H9 (cell line): Measurements from ENCODE around the gene GCNA. TPM values are rescaled to one million over a fixed set of nuclear protein-coding genes. Genes with fewer than 3 reads are reported as not detected.

ENCODE experiments used
- DNase-seq: peaks from one replicate; pipeline ENCODE4 v3.0.0-alpha.2; 2017
- H2AFZ ChIP-seq: one replicate; pipeline ENCODE4 v1.6.1; 2013; ENCODE audit warnings: mild to moderate bottlenecking, low read length, control low read depth, moderate library complexity
- H2AK5ac ChIP-seq: 2 replicates; pipeline ENCODE4 v1.6.1; 2013; ENCODE audit warnings: low read length, control low read depth, mixed read lengths; ENCODE audit not compliant: insufficient read length
- H2BK120ac ChIP-seq: one replicate; pipeline ENCODE4 v1.6.1; 2013; ENCODE audit warnings: low read depth, mild to moderate bottlenecking, low read length, control low read depth, inconsistent platforms; ENCODE audit not compliant: poor library complexity, severe bottlenecking
- H2BK12ac ChIP-seq: 2 replicates; pipeline ENCODE4 v1.6.1; 2013; ENCODE audit warnings: low read length, control low read depth, mixed read lengths, low read depth; ENCODE audit not compliant: insufficient read length
- H2BK15ac ChIP-seq: 2 replicates; pipeline ENCODE4 v1.6.1; 2013; ENCODE audit warnings: low read depth, low read length, control low read depth
- H2BK20ac ChIP-seq: one replicate; pipeline ENCODE4 v1.6.1; 2013; ENCODE audit warnings: low read depth, mild to moderate bottlenecking, low read length, control low read depth, inconsistent platforms; ENCODE audit not compliant: poor library complexity, severe bottlenecking
- H2BK5ac ChIP-seq: 2 replicates; pipeline ENCODE4 v1.6.1; 2013; ENCODE audit warnings: low read length, control low read depth, mixed read lengths; ENCODE audit not compliant: insufficient read length
- H3K14ac ChIP-seq: 2 replicates; pipeline ENCODE4 v1.6.1; 2013; ENCODE audit warnings: low read length, control low read depth; ENCODE audit not compliant: insufficient read depth
- H3K18ac ChIP-seq: 2 replicates; pipeline ENCODE4 v1.6.1; 2013; ENCODE audit warnings: low read depth, mild to moderate bottlenecking, mixed read lengths, low read length, control low read depth; ENCODE audit not compliant: insufficient read length
- H3K23ac ChIP-seq: 2 replicates; pipeline ENCODE4 v1.6.1; 2013; ENCODE audit warnings: low read length, control low read depth, mixed read lengths, low read depth; ENCODE audit not compliant: insufficient read length
- H3K23me2 ChIP-seq: 2 replicates; pipeline ENCODE4 v1.6.1; 2013; ENCODE audit warnings: low read depth, mild to moderate bottlenecking, mixed read lengths, low read length, control low read depth; ENCODE audit not compliant: insufficient read length, poor library complexity, severe bottlenecking
- H3K27ac ChIP-seq: 2 replicates; pipeline ENCODE4 v1.5.1; 2013; ENCODE audit warnings: low read length, control low read depth, mixed read lengths, low read depth; ENCODE audit not compliant: insufficient read length
- H3K27me3 ChIP-seq: 2 replicates; pipeline ENCODE4 v1.6.1; 2013; ENCODE audit warnings: low read length, control low read depth, inconsistent platforms; ENCODE audit not compliant: insufficient read depth
- H3K4ac ChIP-seq: 2 replicates; pipeline ENCODE4 v1.6.1; 2013; ENCODE audit warnings: low read depth, mild to moderate bottlenecking, control low read depth, inconsistent platforms, low read length, moderate library complexity
- H3K4me1 ChIP-seq: 2 replicates; pipeline ENCODE4 v1.6.1; 2013; ENCODE audit warnings: low read length, control low read depth, inconsistent platforms; ENCODE audit not compliant: insufficient read depth
- H3K4me2 ChIP-seq: 2 replicates; pipeline ENCODE4 v1.6.1; 2013; ENCODE audit warnings: low read length, control low read depth, mixed read lengths; ENCODE audit not compliant: insufficient read length, insufficient read depth
- H3K56ac ChIP-seq: 2 replicates; pipeline ENCODE4 v1.6.1; 2013; ENCODE audit warnings: low read depth, mild to moderate bottlenecking, mixed read lengths, low read length, control low read depth; ENCODE audit not compliant: insufficient read length
- H3K79me1 ChIP-seq: 2 replicates; pipeline ENCODE4 v1.6.1; 2013; ENCODE audit warnings: low read depth, mild to moderate bottlenecking, moderate library complexity, low read length, control low read depth, inconsistent platforms; ENCODE audit not compliant: insufficient read depth, poor library complexity, severe bottlenecking
- H3K79me2 ChIP-seq: 2 replicates; pipeline ENCODE4 v1.6.1; 2013; ENCODE audit warnings: low read length, control low read depth, inconsistent platforms; ENCODE audit not compliant: insufficient read depth
- H3K9ac ChIP-seq: 2 replicates; pipeline ENCODE4 v1.6.1; 2013; ENCODE audit warnings: low read length, control low read depth, mixed read lengths; ENCODE audit not compliant: insufficient read length; ENCODE audit errors: extremely low read depth
- H3K9me3 ChIP-seq: one replicate; pipeline ENCODE4 v1.6.1; 2013; ENCODE audit warnings: low read depth, low read length, inconsistent platforms; ENCODE audit not compliant: control insufficient read depth
- H3T11ph ChIP-seq: one replicate; pipeline ENCODE4 v1.6.1; 2013; ENCODE audit warnings: mild to moderate bottlenecking, low read length, control low read depth, inconsistent platforms
- H4K20me1 ChIP-seq: one replicate; pipeline ENCODE4 v1.6.1; 2013; ENCODE audit not compliant: control insufficient read depth, insufficient read length, insufficient read depth
- H4K5ac ChIP-seq: 2 replicates; pipeline ENCODE4 v1.6.1; 2013; ENCODE audit warnings: low read depth, mild to moderate bottlenecking, mixed read lengths, low read length, control low read depth; ENCODE audit not compliant: insufficient read length
- H4K8ac ChIP-seq: replicated peaks from 2 replicates; pipeline ENCODE4 v1.6.1; 2013; ENCODE audit warnings: low read length, control low read depth, mixed read lengths, low read depth; ENCODE audit not compliant: insufficient read length
- H4K91ac ChIP-seq: 2 replicates; pipeline ENCODE4 v1.6.1; 2013; ENCODE audit warnings: low read depth, mild to moderate bottlenecking, moderate library complexity, mixed read lengths, low read length, control low read depth; ENCODE audit not compliant: insufficient read length
- H3K27ac Mint-ChIP-seq, 3 experiments: 2 replicates in 2 of 3; 3 replicates in 1 of 3; pipeline ENCODE4 v1.8.0; 2020 to 2021; ENCODE audit warnings: mixed read lengths in 3 of 3, mild to moderate bottlenecking in 1 of 3, moderate library complexity in 1 of 3
- H3K27me3 Mint-ChIP-seq: 2 replicates; pipeline ENCODE4 v1.8.0; 2021; ENCODE audit warnings: low read depth, mild to moderate bottlenecking, moderate library complexity, mixed read lengths
- H3K36me3 Mint-ChIP-seq, 3 experiments: 2 replicates in 2 of 3; 3 replicates in 1 of 3; pipeline ENCODE4 v1.8.0; 2020 to 2021; ENCODE audit warnings: low read depth in 3 of 3, mixed read lengths in 3 of 3; ENCODE audit not compliant: insufficient read depth in 1 of 3
- H3K4me1 Mint-ChIP-seq, 2 experiments: 2 replicates each; pipeline ENCODE4 v1.8.0; 2020; ENCODE audit warnings: mixed read lengths in 2 of 2
- H3K4me3 Mint-ChIP-seq, 2 experiments: 2 replicates in 1 of 2; 3 replicates in 1 of 2; pipeline ENCODE4 v1.8.0; 2020 to 2021; ENCODE audit warnings: mild to moderate bottlenecking in 2 of 2, mixed read lengths in 2 of 2, moderate library complexity in 1 of 2
- H3K9me3 Mint-ChIP-seq, 2 experiments: 2 replicates in 1 of 2; 3 replicates in 1 of 2; pipeline ENCODE4 v1.8.0; 2020; ENCODE audit warnings: mild to moderate bottlenecking in 2 of 2, mixed read lengths in 2 of 2, moderate library complexity in 1 of 2
- WGBS: extraction: QIAGEN DNeasy Blood & Tissue Kit; methylation state at CpG from one replicate; pipeline ENCODE4 v1.1.7; 2013; ENCODE audit warnings: missing lambda C conversion rate, low lambda C conversion rate, mixed read lengths; ENCODE audit not compliant: insufficient read length; ENCODE audit errors: extremely low coverage; 5-methylcytosine and 5-hydroxymethylcytosine counted together
- total RNA-seq: library from RNA; stranded (reverse); gene quantifications from 2 replicates; pipeline ENCODE4 v1.2.1, GENCODE V29; 2021
- TF ChIP-seq, protein P1 (sequence below): fragments of 200-600 bp; sonication (generic); conservative IDR thresholded peaks from 3 replicates; pipeline ENCODE4 v1.8.0; 2021; ENCODE audit warnings: antibody characterized with exemption, mild to moderate bottlenecking

Gene GCNA
- total RNA-seq, 1 experiment from 2014 or later, result 0.96 TPM

- Mint-ChIP-seq H3K4me1 (peaks cover 13 to 20% of the 10 kb centered on the region in 2 experiments), H3K36me3 (peaks cover 28 to 65% (median 63%) of the 10 kb centered on the region in 3 experiments), H3K4me3 (no peak overlapping the region), H3K27ac (no peak overlapping the region), H3K9me3 (peaks cover 55 to 61% of the 10 kb centered on the region in 2 experiments), H3K27me3 (no peaks in the 10 kb centered on the region)
- Histone ChIP-seq H3K79me2 (peaks cover 30% of the 10 kb centered on the region; the same call in 1 of the 2 replicates), H3K9ac (no peak overlapping the region), H3K23me2 (no peaks in the 10 kb centered on the region), H2BK20ac (no peak overlapping the region), H2BK15ac (no peak overlapping the region), H2BK120ac (no peak overlapping the region), H4K91ac (no peak overlapping the region), H3K14ac (no peak overlapping the region), H3K9me3 (peaks cover 37% of the 10 kb centered on the region), H4K5ac (no peak overlapping the region), H3K4ac (no peak overlapping the region), H2BK5ac (no peak overlapping the region), H3K27ac (no peak overlapping the region), H3K56ac (no peak overlapping the region), H3K23ac (no peak overlapping the region), H2AFZ (no peak overlapping the region), H2AK5ac (no peak overlapping the region), H3K79me1 (no peaks in the 10 kb centered on the region), H3T11ph (no peak overlapping the region), H3K4me1 (no peaks in the 10 kb centered on the region; the same call in 1 of the 2 replicates), H4K8ac (no peak overlapping the region), H3K27me3 (no peaks in the 10 kb centered on the region), H2BK12ac (no peak overlapping the region), H3K18ac (no peak overlapping the region), H3K4me2 (no peak overlapping the region), H4K20me1 (no peaks in the 10 kb centered on the region)
- DNase-seq, result no peak
- WGBS, result no CpG with 5 or more reads among the region's 1 CpG
- TF ChIP-seq, protein P1, sequence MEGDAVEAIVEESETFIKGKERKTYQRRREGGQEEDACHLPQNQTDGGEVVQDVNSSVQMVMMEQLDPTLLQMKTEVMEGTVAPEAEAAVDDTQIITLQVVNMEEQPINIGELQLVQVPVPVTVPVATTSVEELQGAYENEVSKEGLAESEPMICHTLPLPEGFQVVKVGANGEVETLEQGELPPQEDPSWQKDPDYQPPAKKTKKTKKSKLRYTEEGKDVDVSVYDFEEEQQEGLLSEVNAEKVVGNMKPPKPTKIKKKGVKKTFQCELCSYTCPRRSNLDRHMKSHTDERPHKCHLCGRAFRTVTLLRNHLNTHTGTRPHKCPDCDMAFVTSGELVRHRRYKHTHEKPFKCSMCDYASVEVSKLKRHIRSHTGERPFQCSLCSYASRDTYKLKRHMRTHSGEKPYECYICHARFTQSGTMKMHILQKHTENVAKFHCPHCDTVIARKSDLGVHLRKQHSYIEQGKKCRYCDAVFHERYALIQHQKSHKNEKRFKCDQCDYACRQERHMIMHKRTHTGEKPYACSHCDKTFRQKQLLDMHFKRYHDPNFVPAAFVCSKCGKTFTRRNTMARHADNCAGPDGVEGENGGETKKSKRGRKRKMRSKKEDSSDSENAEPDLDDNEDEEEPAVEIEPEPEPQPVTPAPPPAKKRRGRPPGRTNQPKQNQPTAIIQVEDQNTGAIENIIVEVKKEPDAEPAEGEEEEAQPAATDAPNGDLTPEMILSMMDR, result no peak
These were observed 35.8 kb upstream of the GCNA start for GRCh38 chrX:71542411-71542810.
